Stimulated activated CD8-positive, alpha-beta memory T cell treated with anti-CD3 and anti-CD28 coated beads, Interleukin-2, amount 100 ng/mL, for 48 hours (primary cell): Measurements from ENCODE around the gene CROCC2.

Source experiments
- DNase-seq, 2 donors: peaks; one replicate each; pipeline ENCODE4 v3.0.0-alpha.2; 2020; ENCODE audit warnings: low read depth in 2 of 2

CROCC2 gene

GRCh38 chr2:240956171-240956934, 50.2 kb downstream of the CROCC2 start:
- DNase-seq = no peak

DNA sequence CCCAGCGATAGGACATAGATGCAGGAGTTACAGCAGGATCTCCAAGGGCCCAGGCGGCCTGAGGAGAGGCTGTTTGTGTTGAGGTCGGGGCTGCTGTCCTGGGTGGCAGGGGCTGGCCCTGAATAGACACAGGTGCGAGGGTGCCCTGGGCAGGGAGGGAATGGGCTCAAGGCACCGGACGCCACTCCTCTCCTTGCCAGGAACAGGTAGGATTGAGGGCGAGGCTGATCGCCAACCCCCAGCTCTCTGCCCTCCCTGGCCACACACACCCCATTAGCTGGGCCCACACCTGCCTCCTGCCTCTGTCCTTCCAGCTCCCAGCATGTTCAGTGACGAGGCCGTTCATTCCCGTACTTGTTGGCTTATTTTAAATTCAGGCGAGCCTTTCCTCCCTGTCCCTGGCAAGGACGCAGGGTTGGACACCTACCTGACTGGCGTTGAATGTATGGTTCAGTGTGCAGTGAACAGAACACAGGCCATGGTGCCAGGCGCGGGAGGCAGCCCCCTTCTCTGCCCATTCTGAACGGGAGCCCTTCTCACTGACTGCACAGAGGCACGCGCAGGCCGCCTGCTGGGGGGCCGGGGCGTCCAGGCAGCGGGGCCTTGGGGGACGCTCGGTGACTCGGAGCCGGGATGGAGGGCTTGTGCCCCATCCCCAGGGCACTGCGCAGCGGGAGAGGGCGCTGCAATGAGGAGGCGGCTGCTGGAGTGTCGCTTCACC, 51.0 kb downstream of the CROCC2 start:
- no peak for DNase-seq

GRCh38 chr2:240957656-240958365, 51.7 kb downstream of the CROCC2 start:
- DNase-seq = no peak

- DNase-seq = no peak
These were observed 52.5 kb downstream of the CROCC2 start for GRCh38 chr2:240958366-240959213.

DNA sequence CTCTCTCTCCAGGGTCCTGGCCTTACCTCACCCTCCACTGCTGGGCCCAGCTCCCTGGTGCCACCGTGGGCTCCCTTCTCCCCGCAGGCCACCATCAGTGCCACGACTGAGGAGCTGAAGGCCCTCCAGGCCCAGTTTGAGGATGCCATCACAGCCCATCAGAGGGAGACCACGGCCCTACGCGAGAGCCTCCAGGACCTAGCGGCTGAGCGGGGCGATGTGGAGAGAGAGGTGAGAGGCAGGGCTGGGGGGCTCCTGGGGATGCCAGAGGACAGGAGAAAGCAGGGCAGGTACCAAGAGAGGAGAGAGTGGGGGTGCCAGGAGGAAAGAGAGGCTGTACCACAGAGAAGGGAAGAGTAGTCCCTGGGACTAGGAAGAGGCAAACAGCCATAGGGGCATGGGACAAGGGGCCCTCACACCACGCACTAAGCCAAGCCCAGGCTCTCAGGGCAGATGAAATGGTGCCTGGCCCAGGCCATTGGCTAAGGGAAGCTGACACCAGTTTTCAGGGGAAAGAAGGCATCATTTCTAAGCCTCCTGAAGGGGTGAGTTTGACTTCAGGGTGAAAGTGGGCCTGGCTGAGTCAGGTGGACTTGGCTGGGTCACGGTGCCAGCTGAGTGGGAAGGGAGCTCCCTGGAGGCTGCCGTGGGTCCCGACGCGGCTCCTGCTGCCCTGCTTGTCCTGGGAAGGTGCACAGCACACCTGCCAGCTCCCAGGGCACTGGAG, 53.2 kb downstream of the CROCC2 start:
- no peak for DNase-seq

- DNase-seq = no peak
These were observed 53.8 kb downstream of the CROCC2 start for GRCh38 chr2:240959941-240960308.

DNA sequence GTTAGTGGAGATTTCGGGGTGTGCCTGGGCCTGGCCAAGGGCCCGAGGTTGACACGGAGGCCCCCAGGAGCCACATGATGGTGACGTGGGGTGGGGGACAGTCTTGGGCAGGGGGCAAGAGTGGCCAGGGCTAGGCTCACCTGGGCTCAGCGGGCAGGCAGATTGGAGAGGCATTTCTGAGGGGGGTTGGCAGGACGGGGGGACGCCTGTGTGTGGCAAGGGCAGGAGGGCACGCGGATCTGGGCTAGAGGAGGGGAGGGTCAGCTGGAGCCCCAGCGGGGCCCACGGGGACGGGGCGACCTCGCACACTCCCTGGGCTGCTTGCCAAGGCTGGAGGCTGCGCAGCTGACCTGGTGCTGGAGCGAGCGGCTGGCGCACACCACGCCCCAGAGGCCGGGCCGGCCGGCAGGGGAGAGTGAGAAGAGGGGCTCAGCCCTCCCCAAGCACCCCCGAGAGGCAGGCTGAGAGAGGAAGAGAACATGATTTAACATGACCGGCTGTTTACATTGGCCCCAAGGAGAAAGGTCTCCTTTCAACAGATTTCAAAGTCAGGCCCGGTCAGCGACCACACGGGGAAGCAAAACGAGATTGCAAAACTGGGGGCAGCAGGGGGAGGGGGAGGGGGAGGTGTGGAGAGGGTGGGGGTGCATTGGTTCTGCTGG, 54.3 kb downstream of the CROCC2 start:
- DNase-seq = no peak

DNA sequence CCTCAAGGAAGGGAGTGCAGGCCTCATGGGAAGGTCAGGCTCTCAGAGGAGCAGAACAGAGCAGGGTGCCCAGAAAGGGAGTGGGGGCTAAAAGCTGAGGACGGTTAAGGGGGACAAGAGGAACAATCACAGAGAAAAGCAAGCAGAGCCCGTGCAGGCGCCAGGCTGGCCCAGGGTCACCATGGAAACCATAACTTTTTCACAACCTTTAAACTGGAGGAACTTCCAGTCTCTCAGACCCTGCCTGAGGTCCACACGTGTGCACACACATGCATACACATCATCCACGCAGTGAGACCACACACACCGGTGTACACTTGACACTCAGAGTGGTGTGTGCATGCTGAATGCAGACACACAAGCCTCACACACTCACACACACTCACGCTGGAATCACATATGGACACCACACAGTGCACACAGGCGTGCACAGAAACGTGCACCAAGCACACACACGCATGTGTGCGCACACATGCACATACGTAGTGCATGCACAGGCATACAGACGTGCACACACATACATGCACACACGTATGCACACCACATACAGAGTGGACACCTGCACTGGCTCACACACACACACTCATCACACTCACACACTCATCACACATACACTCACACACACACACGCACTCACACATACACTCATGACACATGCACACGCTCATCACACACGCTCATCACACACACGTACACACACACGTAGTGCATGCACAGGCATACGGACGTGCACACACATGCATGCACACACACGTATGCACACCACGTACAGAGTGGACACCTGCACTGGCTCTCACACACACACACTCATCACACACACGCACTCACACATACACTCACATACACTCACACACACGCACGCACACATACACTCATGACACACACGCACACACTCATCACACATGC, 55.1 kb downstream of the CROCC2 start:
- DNase-seq = no peak

DNA sequence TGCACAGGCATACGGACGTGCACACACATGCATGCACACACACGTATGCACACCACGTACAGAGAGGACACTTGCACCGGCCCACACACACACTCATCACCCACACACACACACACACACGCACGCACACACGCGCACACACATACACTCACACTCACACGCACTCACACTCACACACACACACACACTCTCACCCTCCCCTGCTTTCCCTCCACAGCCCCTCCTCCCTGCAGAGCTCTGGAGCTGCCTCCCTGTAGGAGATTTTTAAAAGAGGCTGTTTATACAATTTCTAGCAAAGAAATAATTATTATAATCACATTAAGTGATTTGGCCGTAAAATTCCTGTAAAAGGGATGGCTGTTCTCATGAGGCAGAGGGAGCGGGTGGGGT, 55.8 kb downstream of the CROCC2 start:
- no peak for DNase-seq

GRCh38 chr2:240962300-240963064, 56.3 kb downstream of the CROCC2 start:
- no peak for DNase-seq

DNA sequence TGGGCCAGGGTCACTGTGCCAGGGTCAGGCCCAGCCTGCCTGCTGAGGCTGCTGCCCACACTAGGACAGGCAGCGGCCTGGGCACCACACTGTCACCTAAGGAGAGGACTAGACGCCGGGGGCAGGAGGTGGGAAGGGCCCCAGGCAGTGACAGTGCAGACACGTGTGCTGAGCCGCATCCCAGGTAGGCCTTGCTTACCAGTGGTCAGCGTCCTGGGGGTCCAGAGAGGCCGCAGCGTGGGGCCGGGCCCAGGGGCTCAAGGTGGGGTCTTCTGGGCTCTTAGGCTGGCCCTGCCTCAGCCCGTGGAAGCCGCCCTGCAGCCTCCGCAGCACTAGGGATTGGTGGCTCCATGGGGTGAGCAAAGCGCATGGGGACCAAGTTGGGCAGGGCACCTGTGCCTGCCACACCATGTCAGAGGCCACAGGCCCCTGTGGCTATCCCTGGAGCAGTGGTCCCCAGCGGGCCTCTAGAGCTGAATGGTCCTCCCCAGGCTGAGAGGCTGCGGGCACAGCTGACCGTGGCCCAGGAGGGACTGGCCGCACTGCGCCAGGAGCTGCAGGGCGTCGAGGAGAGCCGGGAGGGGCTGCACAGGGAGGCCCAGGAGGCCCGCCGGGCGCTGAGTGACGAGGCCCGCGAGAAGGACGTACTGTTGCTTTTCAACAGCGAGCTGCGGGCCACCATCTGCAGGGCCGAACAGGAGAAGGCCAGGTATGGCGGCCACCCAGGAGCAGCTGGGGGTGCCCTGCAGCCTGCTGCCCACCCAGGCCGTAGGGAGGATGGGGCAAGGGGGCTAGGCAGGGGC, 57.1 kb downstream of the CROCC2 start:
- DNase-seq = no peak

DNA sequence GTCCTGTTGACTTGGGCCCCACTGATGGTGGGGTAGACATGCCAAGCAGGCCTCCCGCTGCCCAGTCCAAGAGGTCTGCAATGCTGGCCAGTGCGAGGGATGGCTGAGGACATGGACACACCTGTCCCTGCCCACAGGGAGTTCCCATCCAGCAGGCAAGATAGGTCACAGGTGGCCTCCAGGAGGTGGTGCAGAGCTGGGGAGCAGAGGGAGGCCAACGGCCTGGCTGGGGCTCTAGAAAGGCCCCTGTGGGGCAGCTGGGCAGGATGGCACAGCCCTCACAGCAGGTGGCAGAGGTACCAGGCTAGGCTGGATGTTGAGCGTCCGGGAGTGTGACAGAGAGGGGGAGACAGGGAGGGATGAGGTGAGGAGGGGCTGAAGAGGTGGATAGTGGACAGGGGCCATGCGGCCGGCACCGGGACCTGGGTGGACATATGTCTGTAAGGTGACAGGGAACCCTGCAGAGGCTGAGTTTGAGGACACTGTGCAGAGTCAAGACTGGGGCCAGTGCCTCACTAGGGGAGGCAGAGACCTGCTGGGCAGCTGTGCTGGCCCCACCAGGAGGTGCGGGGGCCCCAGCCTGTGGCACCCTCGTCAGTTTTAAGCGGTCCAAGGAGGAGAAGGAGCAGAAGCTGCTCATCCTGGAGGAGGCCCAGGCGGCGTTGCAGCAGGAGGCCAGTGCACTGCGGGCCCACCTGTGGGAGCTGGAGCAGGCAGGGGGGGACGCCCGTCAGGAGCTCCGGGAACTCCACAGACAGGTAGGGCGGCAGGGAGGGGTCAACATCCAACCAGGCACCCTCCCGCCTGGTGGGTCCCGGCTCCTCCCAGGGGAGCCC, 58.0 kb downstream of the CROCC2 start:
- DNase-seq = no peak

- DNase-seq = no peak
These were observed 58.7 kb downstream of the CROCC2 start for GRCh38 chr2:240964704-240965295.

DNA sequence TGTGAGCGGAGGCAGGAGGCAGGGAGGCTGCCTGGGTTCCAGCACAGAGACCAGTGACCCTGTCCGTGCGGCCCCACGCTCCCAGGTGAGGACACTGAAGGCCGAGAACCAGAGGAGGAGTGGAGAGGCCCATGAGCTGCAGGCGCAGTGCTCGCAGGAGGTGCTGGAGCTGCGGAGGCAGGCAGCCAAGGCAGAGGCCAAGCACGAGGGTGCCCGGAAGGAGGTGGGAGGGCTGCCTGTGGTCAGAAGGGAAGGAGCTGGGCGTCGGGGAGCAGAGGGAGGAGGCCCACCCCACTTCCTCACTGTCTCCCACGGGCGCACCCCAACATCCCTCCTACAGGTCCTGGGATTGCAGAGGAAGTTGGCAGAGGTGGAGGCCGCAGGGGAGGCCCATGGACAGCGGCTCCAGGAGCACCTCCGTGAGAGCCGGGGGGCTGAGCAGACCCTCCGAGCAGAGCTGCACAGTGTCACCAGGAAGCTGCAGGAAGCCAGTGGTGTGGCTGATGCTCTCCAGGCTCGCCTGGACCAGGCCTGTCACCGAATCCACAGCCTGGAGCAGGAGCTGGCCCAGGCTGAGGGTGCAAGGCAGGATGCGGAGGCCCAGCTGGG, 59.3 kb downstream of the CROCC2 start:
- DNase-seq = no peak

DNA sequence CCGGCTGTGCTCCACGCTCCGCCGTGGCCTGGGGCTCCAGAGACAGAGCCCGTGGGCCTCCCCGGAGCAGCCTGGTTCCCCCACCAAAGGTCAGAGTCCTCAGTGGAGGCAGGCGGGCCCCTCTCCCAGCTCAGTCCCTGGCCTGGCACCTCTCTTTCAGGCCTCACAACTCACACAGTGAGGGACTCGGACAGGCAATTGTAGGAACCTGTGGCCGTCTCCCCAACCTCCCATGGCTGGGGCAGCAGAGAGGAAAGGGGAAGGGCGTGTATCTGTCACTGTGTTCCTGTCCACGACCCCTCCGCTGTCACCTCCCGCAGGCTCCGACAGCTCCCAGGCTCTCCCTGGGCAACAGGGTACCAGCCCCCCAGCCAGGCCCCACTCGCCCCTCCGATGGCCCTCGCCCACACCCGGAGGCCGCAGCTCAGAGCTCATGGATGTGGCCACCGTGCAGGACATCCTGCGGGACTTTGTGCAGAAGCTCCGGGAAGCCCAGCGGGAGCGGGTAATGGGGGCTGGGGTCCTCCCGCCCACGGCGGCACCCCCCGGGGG, 59.8 kb downstream of the CROCC2 start:
- DNase-seq = no peak

DNA sequence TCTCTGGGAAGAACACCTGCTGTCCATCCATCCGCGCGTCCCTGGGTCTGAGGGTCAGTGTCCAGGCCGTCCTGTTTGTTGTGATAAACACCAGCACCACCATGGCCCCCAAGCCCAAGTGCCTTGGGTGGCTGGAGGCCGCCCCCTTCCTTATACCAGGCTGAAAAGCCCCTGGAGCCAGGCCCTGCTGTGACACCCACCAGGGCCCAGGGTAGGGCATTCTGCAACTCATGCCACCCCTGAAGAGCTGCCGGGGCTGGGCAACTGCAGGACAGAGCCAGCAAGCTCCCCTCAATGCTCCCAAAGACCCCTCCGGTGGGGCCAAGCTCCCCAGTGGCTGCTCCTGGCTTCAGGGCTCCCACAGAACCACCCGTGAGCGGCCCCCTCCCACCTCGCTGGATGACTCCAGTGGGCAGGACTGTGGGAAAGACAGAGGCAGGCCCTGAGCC, 60.3 kb downstream of the CROCC2 start:
- no peak for DNase-seq
